Stimulated activated naive B cell treated with anti-CD40 and anti-IgM and Interleukin-4, amounts not matched to agents 10 μg/mL and 1 μg/mL and 100 μg/mL, for 72 hours (primary cell): Measurements from ENCODE around the gene PHRF1.

Experiments
- ATAC-seq, 2 donors: fragments of 150-1000 bp; cut with Tn5 transposase; replicated peaks; 2 replicates each; pipeline ENCODE4 v1.10.0; 2021; ENCODE audit warnings: moderate library complexity in 1 of 2
- DNase-seq: peaks from one replicate; pipeline ENCODE4 v3.0.0; 2021
- H3K27ac Mint-ChIP-seq: one replicate; pipeline ENCODE4 v1.8.0; 2022; ENCODE audit warnings: mild to moderate bottlenecking, mixed read lengths
- H3K27me3 Mint-ChIP-seq, 2 donors: one replicate each; pipeline ENCODE4 v1.8.0; 2022; ENCODE audit warnings: mixed read lengths in 2 of 2
- H3K36me3 Mint-ChIP-seq, 2 donors: one replicate each; pipeline ENCODE4 v1.8.0; 2022; ENCODE audit warnings: mixed read lengths in 2 of 2, mild to moderate bottlenecking in 1 of 2
- H3K4me1 Mint-ChIP-seq, 2 donors: one replicate each; pipeline ENCODE4 v1.8.0; 2022; ENCODE audit warnings: mixed read lengths in 2 of 2, mild to moderate bottlenecking in 1 of 2
- H3K4me3 Mint-ChIP-seq, 2 donors: one replicate each; pipeline ENCODE4 v1.8.0; 2022; ENCODE audit warnings: mild to moderate bottlenecking in 2 of 2, mixed read lengths in 2 of 2, moderate library complexity in 1 of 2
- H3K9me3 Mint-ChIP-seq, 2 donors: one replicate each; pipeline ENCODE4 v1.8.0; 2022; ENCODE audit warnings: mixed read lengths in 2 of 2, mild to moderate bottlenecking in 1 of 2

PHRF1 gene

DNA sequence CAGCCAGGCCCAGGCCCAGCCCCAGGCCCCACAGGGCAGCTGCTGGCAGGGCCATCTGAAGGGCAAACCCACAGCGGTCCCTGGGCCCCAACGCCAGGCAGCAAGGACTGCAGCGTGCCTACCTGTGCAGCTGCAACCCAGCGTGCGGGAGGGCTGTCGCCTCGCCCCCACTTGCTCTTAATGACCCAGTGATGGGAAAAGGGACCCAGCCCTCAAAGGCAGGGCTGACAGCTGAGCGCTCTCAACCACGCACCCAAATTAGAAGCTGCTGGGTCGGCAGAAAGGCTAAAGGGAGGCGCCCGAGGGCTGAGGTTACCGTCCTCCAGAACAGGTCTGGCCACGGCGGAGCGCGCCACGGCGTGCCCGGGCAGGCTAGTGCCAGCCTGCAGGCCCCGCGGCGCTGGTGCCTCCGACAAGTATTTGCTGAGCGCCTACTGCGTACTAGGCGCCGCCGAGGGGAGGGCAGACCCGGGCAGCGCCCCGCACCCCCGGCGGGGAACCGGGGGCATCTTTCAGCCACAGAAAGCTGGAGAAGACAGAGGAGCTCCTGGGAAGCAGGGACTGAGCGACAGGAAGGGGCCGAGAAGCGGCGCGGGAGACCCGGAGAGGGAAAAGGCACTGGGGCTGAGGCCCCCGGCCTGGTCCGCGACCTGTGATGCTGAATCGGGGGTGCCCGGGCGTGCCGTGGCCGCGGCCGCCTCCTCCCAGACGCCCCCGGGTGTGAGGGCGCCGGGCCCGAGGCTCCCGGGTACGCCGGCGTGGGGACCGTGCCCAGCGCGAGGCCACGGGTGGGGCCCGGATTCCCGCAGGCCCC lies 41.7 kb upstream of the PHRF1 start:
- H3K9me3 Mint-ChIP-seq, result no peaks in the 10 kb centered on the region
- H3K27me3 Mint-ChIP-seq, result no peaks in the 10 kb centered on the region
- peak overlapping the region; percentile 77 to 85 for H3K4me3 Mint-ChIP-seq
- peak overlapping the region; percentile 67 for H3K27ac Mint-ChIP-seq
- ATAC-seq, result peak; percentile 0 to 1
- H3K4me1 Mint-ChIP-seq, result peaks cover 17 to 40% of the 10 kb centered on the region in 2 donors
- no peak for DNase-seq
- peaks cover 10 to 12% of the 10 kb centered on the region in 2 donors for H3K36me3 Mint-ChIP-seq

DNA sequence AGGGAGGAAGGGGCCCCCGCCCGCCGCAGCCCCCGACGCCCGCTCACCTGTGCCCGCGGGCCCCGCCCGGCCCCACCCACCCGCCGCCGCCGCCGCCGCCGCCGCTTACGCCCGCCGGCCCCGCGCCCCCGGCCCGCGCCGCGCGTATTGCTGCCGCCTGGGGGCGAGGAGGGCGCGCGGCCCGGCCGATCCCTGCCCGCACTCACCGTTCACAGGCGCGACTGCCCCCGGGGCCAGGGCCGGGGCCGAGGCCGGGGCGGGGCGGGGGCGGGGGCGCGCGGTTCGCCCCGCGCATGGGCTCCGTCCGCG lies 41.1 kb upstream of the PHRF1 start:
- peak overlapping the region in 1 of 2 donors; percentile 74 for H3K4me3 Mint-ChIP-seq
- H3K27ac Mint-ChIP-seq, result no peak overlapping the region
- ATAC-seq, result peak; percentile 17
- no peak for DNase-seq
- H3K27me3 Mint-ChIP-seq, result no peaks in the 10 kb centered on the region
- H3K9me3 Mint-ChIP-seq, result no peaks in the 10 kb centered on the region
- peaks cover 17 to 40% of the 10 kb centered on the region in 2 donors for H3K4me1 Mint-ChIP-seq
- H3K36me3 Mint-ChIP-seq, result peaks cover 8% of the 10 kb centered on the region in 2 donors

DNA sequence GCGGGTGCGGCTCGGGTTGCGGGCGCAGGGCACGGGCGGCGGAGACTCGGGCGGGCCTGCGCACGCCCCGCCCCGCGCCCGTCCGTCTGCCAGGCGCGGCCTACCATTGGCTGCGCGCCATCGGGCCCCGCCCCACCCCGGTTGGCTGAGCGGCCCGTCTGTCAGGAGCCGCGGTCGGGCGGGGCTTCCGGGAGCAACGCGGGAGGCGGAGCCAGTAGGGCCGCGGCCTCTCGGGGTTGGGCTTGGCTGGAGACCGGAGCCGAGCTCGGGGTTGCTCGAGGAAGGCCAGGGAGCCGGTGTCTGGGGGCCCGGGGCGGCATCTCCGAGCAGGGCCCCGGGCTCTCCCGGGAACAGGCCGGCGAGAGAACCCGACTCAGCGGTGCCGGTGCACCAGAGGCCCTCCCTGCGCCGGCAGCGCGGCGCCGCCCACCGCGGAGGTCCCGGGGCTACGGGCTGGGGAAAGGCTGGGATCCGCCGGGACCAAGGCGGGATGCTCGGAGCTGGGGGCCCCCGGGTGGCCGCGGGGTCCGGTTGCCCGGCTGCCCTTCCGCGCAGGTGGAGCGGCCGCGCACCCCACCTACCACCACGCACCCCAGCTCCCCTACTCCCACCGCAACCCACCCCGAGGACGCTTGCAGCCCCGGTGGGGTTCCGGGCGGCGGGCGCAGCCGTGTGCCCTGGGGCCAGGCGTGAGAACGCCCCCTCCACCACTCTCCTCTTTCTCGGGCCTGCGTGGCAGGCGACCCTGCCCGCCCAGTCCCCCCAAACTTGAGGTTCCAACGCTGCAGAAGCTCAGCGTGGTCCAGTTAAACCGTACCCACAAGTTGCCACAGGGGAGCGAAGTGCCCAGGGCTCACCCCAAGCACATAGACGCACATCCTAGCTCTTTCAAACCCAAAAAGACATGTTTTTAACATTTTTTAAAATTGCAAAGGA lies 40.5 kb upstream of the PHRF1 start, which contains the start of gene HRAS:
TSS of gene HRAS (minus strand) at position 58 of the 936 bp plus-strand sequence.
- Mint-ChIP-seq H3K27me3 (no peaks in the 10 kb centered on the region), H3K4me1 (peaks cover 17 to 40% of the 10 kb centered on the region in 2 donors), H3K9me3 (no peaks in the 10 kb centered on the region), H3K4me3 (peak within 1 kb of the TSS; percentile 96 to 97), H3K27ac (peak within 1 kb of the TSS; percentile 95), H3K36me3 (peaks cover 7 to 8% of the 10 kb centered on the region in 2 donors)
- peak; percentile 94 for DNase-seq
- peak; percentile 84 to 86 for ATAC-seq

DNA sequence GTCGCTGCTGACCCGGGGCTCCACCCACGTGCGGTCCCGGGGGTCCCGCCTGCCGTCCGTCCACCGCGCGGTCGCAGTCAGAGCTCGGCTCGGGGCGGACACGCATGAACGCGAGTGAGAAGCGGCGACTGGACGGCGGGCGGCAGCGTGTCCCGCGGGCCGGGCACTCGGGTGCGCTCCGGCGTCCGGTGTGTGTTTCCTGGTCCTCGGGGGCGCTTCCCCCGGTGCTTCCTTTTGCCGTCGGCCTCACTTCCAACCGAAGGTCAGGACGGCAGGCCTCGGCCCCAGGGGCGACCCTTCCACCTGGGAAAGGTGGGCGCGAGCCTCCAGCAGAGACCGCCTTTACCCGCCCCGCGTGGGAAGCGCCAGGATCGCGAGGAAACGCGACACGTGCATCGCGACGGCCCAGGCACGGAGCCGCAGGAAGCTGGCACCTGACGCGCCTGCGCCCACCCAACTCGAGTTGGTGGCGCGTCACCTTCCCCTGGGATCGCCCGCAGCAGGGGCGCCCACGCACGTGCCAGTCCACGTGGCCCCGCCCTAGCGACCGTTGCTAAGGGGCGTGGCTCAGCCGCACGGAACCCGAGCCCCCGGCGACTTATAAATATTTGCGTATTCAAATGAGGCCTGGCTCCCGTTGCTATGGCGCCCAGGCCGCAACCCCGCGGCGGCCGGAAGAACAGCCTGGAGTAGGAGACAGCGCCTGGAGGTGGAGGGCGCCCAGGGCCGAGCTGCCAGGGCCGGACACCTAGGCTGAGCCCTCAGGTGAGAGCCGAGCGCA lies 39.2 kb upstream of the PHRF1 start, which contains the start of gene LRRC56:
TSS of gene LRRC56 (plus strand) at position 687 of the 781 bp plus-strand sequence. CDS start 3,158 bp downstream, outside the sequence.
- DNase-seq, result peak; percentile 96
- peak within 1 kb of the TSS; percentile 96 to 97 for H3K4me3 Mint-ChIP-seq

DNA sequence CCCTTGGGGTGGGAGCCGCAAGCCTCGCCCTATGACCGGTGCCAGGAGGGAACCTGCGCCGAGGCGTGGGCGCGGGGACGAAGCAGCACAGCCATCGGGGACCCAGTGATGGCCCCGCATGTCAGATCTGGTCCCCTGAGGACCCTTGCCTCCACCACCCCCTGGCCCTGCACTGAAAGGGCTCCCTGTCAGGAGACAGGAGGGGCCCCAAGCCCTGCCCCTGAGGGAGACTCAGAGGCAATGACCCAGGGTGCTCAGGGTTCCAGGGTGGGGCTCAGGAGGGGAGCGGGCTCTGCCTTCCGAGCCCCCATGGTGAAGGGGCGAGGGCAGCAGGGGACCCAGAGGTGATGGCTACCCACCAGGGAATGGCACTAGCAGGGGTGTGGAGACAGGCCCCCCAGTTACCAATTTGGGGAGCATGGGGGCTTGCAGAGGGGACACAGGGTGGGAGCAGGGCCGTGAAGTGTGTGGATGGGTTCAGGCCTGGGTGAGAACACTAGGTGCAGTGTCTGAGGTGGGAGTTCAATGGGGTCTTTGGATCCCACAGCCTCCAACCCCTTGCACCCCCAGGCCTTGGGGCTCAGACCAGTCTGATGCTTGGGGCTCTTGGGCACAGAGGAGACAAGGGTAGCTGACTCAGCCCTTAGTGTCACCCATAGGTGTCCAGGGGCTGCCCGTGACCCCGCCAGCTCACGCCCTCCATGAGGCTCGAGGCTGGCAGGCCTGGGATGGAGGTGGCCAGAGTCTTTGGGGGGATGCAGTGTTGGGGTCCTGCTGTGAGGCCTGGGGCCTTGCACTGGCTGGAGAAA lies 38.4 kb upstream of the PHRF1 start:
- H3K27ac Mint-ChIP-seq, result peak overlapping the region; percentile 95
- ATAC-seq (no peak), DNase-seq (no peak)
- H3K4me3 Mint-ChIP-seq, result peak overlapping the region; percentile 77 to 96
- no peaks in the 10 kb centered on the region for H3K9me3 Mint-ChIP-seq
- peaks cover 17 to 32% of the 10 kb centered on the region in 2 donors for H3K4me1 Mint-ChIP-seq
- H3K27me3 Mint-ChIP-seq, result no peaks in the 10 kb centered on the region
- peaks cover 0 to 2% of the 10 kb centered on the region in 2 donors for H3K36me3 Mint-ChIP-seq

More for the DNA sequence above, 39.2 kb upstream of the PHRF1 start, which contains the start of gene LRRC56:
- peak within 1 kb of the TSS; percentile 95 for H3K27ac Mint-ChIP-seq
- H3K36me3 Mint-ChIP-seq, result peaks cover 5 to 6% of the 10 kb centered on the region in 2 donors
- peak; percentile 50 to 56 for ATAC-seq
- H3K27me3 Mint-ChIP-seq, result no peaks in the 10 kb centered on the region
- no peaks in the 10 kb centered on the region for H3K9me3 Mint-ChIP-seq
- peaks cover 17 to 38% of the 10 kb centered on the region in 2 donors for H3K4me1 Mint-ChIP-seq

DNA sequence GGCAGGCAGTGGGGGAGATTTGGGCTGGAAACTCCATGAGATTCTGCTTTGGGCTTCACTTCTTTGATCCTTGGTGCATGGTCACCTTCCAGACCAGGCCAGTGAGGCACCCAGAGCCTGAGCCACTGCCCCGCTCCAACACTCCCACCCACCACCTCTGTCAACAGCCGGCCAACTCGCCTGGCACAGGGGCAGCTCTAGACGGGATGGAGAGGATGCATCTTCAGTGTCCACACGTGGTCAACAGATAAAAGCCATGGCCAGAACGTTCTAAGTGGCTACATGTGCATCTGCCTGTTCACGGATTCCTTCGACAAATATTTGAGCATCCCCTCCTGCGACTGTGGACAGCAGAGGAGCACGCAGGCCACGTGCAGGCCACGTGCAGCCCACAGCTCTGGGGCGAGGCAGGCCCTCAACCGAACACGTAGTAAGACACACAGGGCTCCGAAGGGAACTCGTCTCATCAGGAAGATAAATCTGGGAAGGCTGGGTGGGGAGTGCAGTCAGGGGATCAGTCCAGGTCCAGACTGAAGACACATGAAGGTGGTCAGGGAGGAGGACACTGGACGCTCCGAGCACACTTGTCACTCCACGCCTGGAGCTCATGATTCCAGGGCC lies 37.7 kb upstream of the PHRF1 start:
- no peak overlapping the region for H3K27ac Mint-ChIP-seq

DNA sequence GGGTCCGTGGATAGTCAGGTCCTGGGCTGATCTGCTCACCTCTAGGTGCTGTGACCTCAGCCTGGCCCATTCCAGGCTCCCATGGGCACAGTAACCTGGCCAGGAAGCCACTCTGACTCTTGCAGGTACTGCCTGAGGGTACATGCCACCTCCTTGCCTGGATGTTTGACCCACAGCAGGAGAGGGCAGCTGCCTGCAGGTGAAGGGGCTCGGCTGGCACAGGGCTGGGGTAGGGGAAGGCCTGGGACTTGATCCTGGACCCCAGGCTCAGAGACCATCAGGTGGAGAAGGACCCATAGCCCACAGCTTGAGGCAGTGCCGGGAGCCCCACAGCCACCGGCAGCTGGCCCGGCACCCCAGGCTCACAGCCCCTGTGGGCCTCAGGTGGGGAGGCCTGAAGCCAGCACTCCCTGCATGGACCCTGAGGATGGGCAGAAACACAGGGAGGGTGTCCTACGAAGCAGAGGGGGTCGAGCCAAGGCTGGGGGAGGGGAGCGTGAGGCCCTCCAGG lies 36.2 kb upstream of the PHRF1 start:
- Mint-ChIP-seq H3K27ac (no peak overlapping the region), H3K4me1 (peaks cover 14 to 21% of the 10 kb centered on the region in 2 donors), H3K36me3 (peaks cover 0 to 2% of the 10 kb centered on the region in 2 donors), H3K27me3 (no peaks in the 10 kb centered on the region), H3K4me3 (no peak overlapping the region), H3K9me3 (no peaks in the 10 kb centered on the region)
- ATAC-seq, result no peak
- no peak for DNase-seq

More for the DNA sequence above, 37.7 kb upstream of the PHRF1 start:
- no peak for ATAC-seq
- H3K9me3 Mint-ChIP-seq, result no peaks in the 10 kb centered on the region
- DNase-seq, result no peak
- peaks cover 0 to 2% of the 10 kb centered on the region in 2 donors for H3K36me3 Mint-ChIP-seq
- no peak overlapping the region for H3K4me3 Mint-ChIP-seq
- H3K27me3 Mint-ChIP-seq, result no peaks in the 10 kb centered on the region
- peaks cover 17 to 32% of the 10 kb centered on the region in 2 donors for H3K4me1 Mint-ChIP-seq

DNA sequence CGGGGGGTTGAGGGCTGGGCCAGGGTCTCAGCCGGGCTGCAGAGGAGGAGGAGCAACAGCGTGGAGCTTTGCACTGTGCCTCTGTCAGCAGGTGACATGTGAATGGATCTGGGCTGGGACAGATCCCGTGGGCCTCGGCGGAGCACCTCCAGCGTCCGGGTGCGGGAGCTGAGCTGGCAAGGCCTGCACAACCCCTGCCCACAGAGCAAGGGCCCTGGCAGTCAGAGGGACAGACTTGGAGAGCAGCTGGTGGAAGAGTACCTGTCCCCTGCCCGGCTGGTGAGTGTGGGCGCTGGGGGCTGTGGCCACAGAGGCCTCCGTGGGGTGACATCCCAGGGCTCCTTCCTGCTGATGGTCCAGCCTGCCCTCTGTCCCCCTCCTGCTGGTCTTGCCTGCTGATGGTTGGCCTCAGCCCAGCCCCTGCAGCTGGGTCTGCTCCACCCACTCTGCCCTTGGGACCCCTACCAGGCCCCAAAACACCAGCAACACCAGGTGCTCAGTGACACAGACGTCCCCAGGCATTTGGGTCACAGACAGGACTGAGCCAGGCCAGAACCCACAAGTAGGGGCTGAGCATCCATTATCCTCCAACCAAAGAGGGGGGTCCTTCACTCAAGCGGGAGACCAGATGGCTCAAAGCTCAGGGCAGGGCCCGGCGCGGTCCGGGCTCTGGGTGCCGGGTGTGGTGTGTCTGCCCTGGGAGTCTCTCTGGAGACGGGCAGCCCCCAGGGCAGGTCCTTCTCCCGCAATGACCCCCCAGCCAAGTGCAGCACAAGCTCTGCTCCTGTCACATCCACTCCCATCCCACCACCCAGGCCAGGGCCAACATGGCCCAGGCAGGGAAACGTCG lies 35.5 kb upstream of the PHRF1 start:
- DNase-seq, result no peak
- Mint-ChIP-seq H3K4me1 (peaks cover 14 to 21% of the 10 kb centered on the region in 2 donors), H3K4me3 (no peak overlapping the region), H3K27me3 (no peaks in the 10 kb centered on the region), H3K27ac (no peak overlapping the region), H3K36me3 (peaks cover 0 to 2% of the 10 kb centered on the region in 2 donors), H3K9me3 (no peaks in the 10 kb centered on the region)
- ATAC-seq, result no peak

DNA sequence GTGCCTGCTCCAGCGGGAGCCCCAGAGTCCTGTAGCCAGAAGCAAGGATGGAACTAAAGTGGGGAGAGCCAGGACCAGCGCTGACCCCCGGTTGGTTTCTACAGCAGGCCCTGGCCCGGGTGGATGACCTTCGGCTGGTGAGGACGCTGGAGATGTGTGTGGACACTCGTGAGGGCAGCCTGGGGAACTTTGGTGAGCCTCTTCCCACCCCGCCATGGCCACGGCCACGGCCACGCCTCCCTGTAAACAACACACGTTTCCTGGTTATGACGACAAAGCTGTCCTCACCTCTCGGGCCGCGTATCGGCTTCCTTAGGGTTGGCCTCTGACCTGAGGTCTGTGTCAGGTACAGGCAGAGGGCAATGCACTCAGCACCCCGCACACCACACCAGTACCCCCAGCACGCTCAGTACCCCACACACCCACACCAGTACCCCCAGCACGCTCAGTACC lies 34.8 kb upstream of the PHRF1 start:
- DNase-seq (no peak), ATAC-seq (no peak)
- Mint-ChIP-seq H3K4me3 (no peak overlapping the region), H3K36me3 (no peaks in the 10 kb centered on the region), H3K27me3 (no peaks in the 10 kb centered on the region), H3K9me3 (no peaks in the 10 kb centered on the region), H3K4me1 (peaks cover 11 to 16% of the 10 kb centered on the region in 2 donors), H3K27ac (no peak overlapping the region)

DNA sequence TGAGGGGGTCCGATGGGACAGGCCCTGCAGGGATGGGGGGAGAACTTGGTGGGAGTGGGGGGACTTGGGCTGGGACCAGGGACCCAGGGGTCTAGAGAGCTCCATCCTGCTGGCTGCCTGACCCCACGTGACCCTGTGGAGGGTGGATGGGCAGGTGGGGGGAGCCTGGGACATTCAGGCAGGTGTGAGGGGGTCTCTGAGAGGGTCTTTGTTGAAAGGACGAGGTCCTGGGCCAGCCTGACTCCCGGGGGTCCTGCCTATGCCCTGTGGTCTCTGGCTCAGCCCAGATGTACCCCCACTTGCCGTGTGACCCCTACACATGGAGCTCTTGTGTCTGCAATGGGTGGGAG lies 31.5 kb upstream of the PHRF1 start:
- no peaks in the 10 kb centered on the region for H3K9me3 Mint-ChIP-seq
- no peak overlapping the region for H3K27ac Mint-ChIP-seq
- no peaks in the 10 kb centered on the region for H3K27me3 Mint-ChIP-seq
- H3K4me1 Mint-ChIP-seq, result peaks cover 0 to 2% of the 10 kb centered on the region in 2 donors
- H3K4me3 Mint-ChIP-seq, result no peak overlapping the region
- no peaks in the 10 kb centered on the region for H3K36me3 Mint-ChIP-seq
- ATAC-seq (no peak), DNase-seq (no peak)

DNA sequence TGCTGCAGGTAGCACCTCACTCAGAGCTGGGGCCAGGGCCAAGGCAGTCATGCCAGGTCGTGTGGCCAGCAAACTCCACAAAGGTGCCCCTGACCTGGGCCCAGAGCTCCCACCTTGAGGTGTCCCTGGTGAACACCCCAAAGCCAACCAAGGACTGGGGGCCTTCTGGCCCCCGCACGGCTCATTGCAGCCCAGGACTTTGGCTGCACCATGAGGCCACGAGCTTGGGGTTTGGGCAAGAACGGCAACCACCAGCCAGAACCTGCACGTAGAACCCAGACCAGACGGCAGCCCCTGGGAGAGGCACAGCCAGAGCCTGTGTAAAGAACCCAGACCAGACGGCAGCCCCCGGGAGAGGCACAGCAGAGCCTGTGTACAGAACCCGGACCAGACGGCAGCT lies 31.1 kb upstream of the PHRF1 start:
- Mint-ChIP-seq H3K4me3 (no peak overlapping the region), H3K27ac (no peak overlapping the region), H3K27me3 (no peaks in the 10 kb centered on the region), H3K36me3 (peaks cover 0 to under 1% of the 10 kb centered on the region in 2 donors), H3K9me3 (no peaks in the 10 kb centered on the region), H3K4me1 (peaks cover 0 to 2% of the 10 kb centered on the region in 2 donors)
- DNase-seq (no peak), ATAC-seq (no peak)
